GM21515 (cell line): Measurements from ENCODE around the gene TRPM2.

Experiments used
- ATAC-seq: cut with Tn5 transposase; IDR thresholded peaks from one replicate; pipeline ENCODE4 v1.9.1; 2021; ENCODE audit not compliant: unreplicated experiment

TRPM2 gene

GRCh38 chr21:44321846-44322450 is 31.5 kb upstream of the TRPM2 start:
- ATAC-seq: no peak

- no peak for ATAC-seq
Observed at GRCh38 chr21:44322621-44323325, 30.6 kb upstream of the TRPM2 start.

- ATAC-seq: no peak
Observed at GRCh38 chr21:44323591-44323990, 29.8 kb upstream of the TRPM2 start.

GRCh38 chr21:44324106-44324853 is 29.1 kb upstream of the TRPM2 start:
- ATAC-seq: no peak

- ATAC-seq: no peak
Observed at GRCh38 chr21:44324854-44325107, 28.6 kb upstream of the TRPM2 start.

- no peak for ATAC-seq
Observed at GRCh38 chr21:44325386-44326271, 27.8 kb upstream of the TRPM2 start.

- no peak for ATAC-seq
Observed at GRCh38 chr21:44326272-44326647, 27.2 kb upstream of the TRPM2 start.

- no peak for ATAC-seq
Observed at GRCh38 chr21:44326716-44327602, 26.5 kb upstream of the TRPM2 start.

- ATAC-seq: no peak
Observed at GRCh38 chr21:44327603-44327974, 25.8 kb upstream of the TRPM2 start.

- ATAC-seq: no peak
Observed at GRCh38 chr21:44328242-44328895, 25.1 kb upstream of the TRPM2 start.

GRCh38 chr21:44329086-44329889 is 24.1 kb upstream of the TRPM2 start:
- no peak for ATAC-seq

- no peak for ATAC-seq
Observed at GRCh38 chr21:44329971-44330681, 23.3 kb upstream of the TRPM2 start.

- ATAC-seq: no peak
Observed at GRCh38 chr21:44330698-44331097, 22.7 kb upstream of the TRPM2 start.

GRCh38 chr21:44331209-44331608 is 22.2 kb upstream of the TRPM2 start:
- ATAC-seq: no peak

GRCh38 chr21:44331650-44332307 is 21.6 kb upstream of the TRPM2 start:
- ATAC-seq: no peak

- ATAC-seq: no peak
Observed at GRCh38 chr21:44332383-44332782, 21.0 kb upstream of the TRPM2 start.

GRCh38 chr21:44332965-44333364 is 20.5 kb upstream of the TRPM2 start:
- ATAC-seq: no peak
